ENCODE data around the gene NOLC1.

GRCh38 chr10:102148275-102148674 lies 3.9 kb upstream of the NOLC1 start:
- TF ChIP-seq CTCF (IDR thresholded peaks at IDR 0.05; ENCODE audit: low read length): no peak
- TF ChIP-seq EZH2 (IDR thresholded peaks at IDR 0.05; ENCODE audit: borderline replicate concordance, low read length): no peak

All from OCI-LY1 (cell line).